Endodermal cell (in vitro differentiated cells): ENCODE measurements around the gene DUSP6. TPM values are rescaled to one million over a fixed set of nuclear protein-coding genes. Genes with fewer than 3 reads are reported as not detected.

Experiments used
- DNase-seq: peaks from one replicate; pipeline ENCODE4 v3.0.0-alpha.2; 2017
- H3K27ac ChIP-seq: 2 replicates; pipeline ENCODE4 v1.5.1; 2013; ENCODE audit warnings: mild to moderate bottlenecking, low read depth, low read length, moderate library complexity
- H3K27me3 ChIP-seq: 2 replicates; pipeline ENCODE4 v1.6.1; 2013; ENCODE audit warnings: mild to moderate bottlenecking, low read length, moderate library complexity; ENCODE audit not compliant: insufficient read depth, control insufficient read depth, poor library complexity, severe bottlenecking
- H3K36me3 ChIP-seq: 2 replicates; pipeline ENCODE4 v1.7.0; 2013; ENCODE audit warnings: mild to moderate bottlenecking, low read length, moderate library complexity; ENCODE audit not compliant: control insufficient read depth, insufficient read depth
- H3K4me1 ChIP-seq: one replicate; pipeline ENCODE4 v1.7.0; 2013; ENCODE audit warnings: low read length; ENCODE audit not compliant: control insufficient read depth, insufficient read depth
- H3K4me3 ChIP-seq: 2 replicates; pipeline ENCODE4 v1.5.1; 2013; ENCODE audit warnings: mild to moderate bottlenecking, low read length, moderate library complexity
- H3K9ac ChIP-seq: 2 replicates; pipeline ENCODE4 v1.6.1; 2013; ENCODE audit warnings: mild to moderate bottlenecking, low read length, moderate library complexity; ENCODE audit not compliant: poor library complexity, severe bottlenecking; ENCODE audit errors: extremely low read depth
- H3K9me3 ChIP-seq: 2 replicates; pipeline ENCODE4 v1.6.1; 2013; ENCODE audit warnings: mild to moderate bottlenecking, low read length, moderate library complexity; ENCODE audit not compliant: control insufficient read depth
- H3K27ac Mint-ChIP-seq: 2 replicates; pipeline ENCODE4 v1.8.0; 2020; ENCODE audit warnings: mixed read lengths
- H3K27me3 Mint-ChIP-seq: 2 replicates; pipeline ENCODE4 v1.8.0; 2021; ENCODE audit warnings: mild to moderate bottlenecking, mixed read lengths; ENCODE audit not compliant: insufficient read depth
- H3K36me3 Mint-ChIP-seq: 2 replicates; pipeline ENCODE4 v1.8.0; 2020; ENCODE audit warnings: low read depth, mixed read lengths
- H3K4me1 Mint-ChIP-seq: 2 replicates; pipeline ENCODE4 v1.8.0; 2020; ENCODE audit warnings: mixed read lengths
- H3K4me3 Mint-ChIP-seq: 2 replicates; pipeline ENCODE4 v1.8.0; 2020; ENCODE audit warnings: mild to moderate bottlenecking, moderate library complexity, mixed read lengths
- H3K9me3 Mint-ChIP-seq: 2 replicates; pipeline ENCODE4 v1.8.0; 2020; ENCODE audit warnings: mild to moderate bottlenecking, mixed read lengths
- CTCF ChIP-seq: fragments of 200-600 bp; sonication (generic); conservative IDR thresholded peaks from 2 replicates; pipeline ENCODE4 v1.5.0; 2021; ENCODE audit warnings: antibody characterized with exemption, mild to moderate bottlenecking
- WGBS, 2 experiments: methylation state at CpG; one replicate each; pipeline versions ENCODE4 v1.1.5 to v1.1.7; 2013; ENCODE audit warnings: missing lambda C conversion rate in 2 of 2, mixed read lengths in 1 of 2; ENCODE audit not compliant: insufficient coverage in 1 of 2, insufficient read length in 1 of 2; 5-methylcytosine and 5-hydroxymethylcytosine counted together
- total RNA-seq, 2 donors: library from RNA; stranded (reverse); fragmentation: NEBNext Ultra II Directional in 1 of 2; extraction: Animal tissue kit (Norgen Biotek cat#: 25700) in 1 of 2; gene quantifications; 2 replicates in 1 of 2; 3 replicates in 1 of 2; pipeline ENCODE4 v1.2.1, GENCODE V29; 2021

Gene DUSP6
- total RNA-seq, 2 donors from 2014 or later, result 85.9 to 123 TPM

GRCh38 chr12:89345830-89346740 lies 6.2 kb downstream of the DUSP6 start:
- peaks cover 67% of the 10 kb centered on the region for H3K4me1 Mint-ChIP-seq
- no peak for TF ChIP-seq CTCF
- peak overlapping the region; percentile 59 for H3K27ac Mint-ChIP-seq
- whole genome bisulfite sequencing, 2 experiments, result 4 to 11% methylated on average over 7 to 10 of the region's 10 CpGs
- peaks cover 16% of the 10 kb centered on the region for H3K4me1 ChIP-seq
- peak; percentile 96 for DNase-seq
- peak overlapping the region; percentile 97 for H3K27ac ChIP-seq
- no peaks in the 10 kb centered on the region for H3K9me3 ChIP-seq
- H3K36me3 ChIP-seq, result peaks cover 37% of the 10 kb centered on the region
- peaks cover 2% of the 10 kb centered on the region for H3K27me3 Mint-ChIP-seq
- H3K27me3 ChIP-seq, result no peaks in the 10 kb centered on the region
- peak overlapping the region; percentile 35 for H3K9ac ChIP-seq
- no peaks in the 10 kb centered on the region for H3K9me3 Mint-ChIP-seq
- H3K36me3 Mint-ChIP-seq, result peaks cover 41% of the 10 kb centered on the region
- H3K4me3 ChIP-seq, result peak overlapping the region; percentile 72
- peak overlapping the region; percentile 98 for H3K4me3 Mint-ChIP-seq

- Histone ChIP-seq H3K9me3 (no peaks in the 10 kb centered on the region), H3K9ac (peak overlapping the region; percentile 35), H3K27ac (peak overlapping the region; percentile 97), H3K27me3 (no peaks in the 10 kb centered on the region), H3K4me3 (peak overlapping the region; percentile 72), H3K36me3 (peaks cover 35% of the 10 kb centered on the region), H3K4me1 (peaks cover 16% of the 10 kb centered on the region)
- Mint-ChIP-seq H3K4me1 (peaks cover 67% of the 10 kb centered on the region), H3K27me3 (peaks cover 2% of the 10 kb centered on the region), H3K27ac (peak overlapping the region; percentile 17), H3K4me3 (peak overlapping the region; percentile 98), H3K9me3 (no peaks in the 10 kb centered on the region), H3K36me3 (peaks cover 33% of the 10 kb centered on the region)
- WGBS, 2 experiments, result 0 to 53% methylated on average over 1 to 3 of the region's 3 CpGs
- TF ChIP-seq CTCF, result no peak
- DNase-seq, result no peak
These were observed 6.9 kb downstream of the DUSP6 start for GRCh38 chr12:89345376-89345775.

GRCh38 chr12:89344862-89345202 lies 7.5 kb downstream of the DUSP6 start:
- peaks cover 2% of the 10 kb centered on the region for H3K27me3 Mint-ChIP-seq
- Histone ChIP-seq H3K9me3 (no peaks in the 10 kb centered on the region), H3K27ac (no peak overlapping the region), H3K36me3 (peaks cover 29% of the 10 kb centered on the region), H3K27me3 (no peaks in the 10 kb centered on the region), H3K9ac (no peak overlapping the region), H3K4me1 (peaks cover 16% of the 10 kb centered on the region), H3K4me3 (peak overlapping the region; percentile 72)
- no peak for TF ChIP-seq CTCF
- H3K4me3 Mint-ChIP-seq, result no peak overlapping the region
- no peaks in the 10 kb centered on the region for H3K9me3 Mint-ChIP-seq
- DNase-seq, result no peak
- H3K36me3 Mint-ChIP-seq, result peaks cover 28% of the 10 kb centered on the region
- peak overlapping the region; percentile 33 for H3K27ac Mint-ChIP-seq
- H3K4me1 Mint-ChIP-seq, result peaks cover 68% of the 10 kb centered on the region
- WGBS, 2 experiments, result 70 to 92% methylated on average over 3 of the region's 3 CpGs
